Body of pancreas (tissue), 4 donors: Measurements from ENCODE around the gene PIEZO1.

ENCODE experiments used
- CTCF ChIP-seq, 7 experiments: fragments of 450-650 bp in 4 of 7; fragments of 200-600 bp in 3 of 7; sonication (generic) in 3 of 7; IDR thresholded peaks; one replicate each; pipeline ENCODE4 v1.5.1; 2016 to 2019; ENCODE audit warnings: antibody characterized with exemption in 7 of 7
- POLR2A ChIP-seq, 3 donors: fragments of 450-650 bp; IDR thresholded peaks; one replicate each; pipeline ENCODE4 v1.6.1; 2016; ENCODE audit warnings: antibody characterized with exemption in 3 of 3, mild to moderate bottlenecking in 2 of 3

GRCh38 chr16:88781140-88782077 is 3.6 kb downstream of the PIEZO1 start:
- no peak for TF ChIP-seq CTCF (IDR thresholded peaks at IDR 0.05)
- TF ChIP-seq POLR2A (IDR thresholded peaks at IDR 0.05): no peak
